22Rv1 (cell line): ENCODE data around the gene C10orf53.

Experiments
- CTCF ChIP-seq: fragments of 450-650 bp; IDR thresholded peaks from 2 replicates; pipeline ENCODE4 v1.5.1; 2017; ENCODE audit warnings: mild to moderate bottlenecking
- ZFX ChIP-seq: fragments of 450-650 bp; IDR thresholded peaks from 2 replicates; pipeline ENCODE4 v1.6.1; 2017; ENCODE audit warnings: antibody characterized with exemption, borderline replicate concordance

- no peak for TF ChIP-seq CTCF
- TF ChIP-seq ZFX: no peak
These were observed 28.2 kb upstream of the C10orf53 start for GRCh38 chr10:49651039-49651835.
